DND-41 (cell line): ENCODE measurements around the gene PPP1R3D.

Experiments
- ATAC-seq: fragments of 200-7000 bp; cut with Tn5 transposase; 3 replicates; pipeline ENCODE4 v1.9.1; 2021; ENCODE audit warnings: low read depth; ENCODE audit not compliant: insufficient read depth
- DNase-seq: peaks from one replicate; pipeline ENCODE4 v3.0.0-alpha.2; 2020
- H2AFZ ChIP-seq: 2 replicates; pipeline ENCODE4 v1.6.0; 2012; ENCODE audit warnings: low read depth, low read length
- H3K27ac ChIP-seq: 2 replicates; pipeline ENCODE4 v1.5.1; 2012; ENCODE audit warnings: low read length, inconsistent platforms
- H3K27me3 ChIP-seq: fragments of 200-600 bp; sonication (generic); 2 replicates; pipeline ENCODE4 v1.6.0; 2012; ENCODE audit warnings: low read length, mild to moderate bottlenecking, inconsistent platforms; ENCODE audit not compliant: insufficient read depth, poor library complexity
- H3K36me3 ChIP-seq: 2 replicates; pipeline ENCODE4 v1.5.1; 2012; ENCODE audit warnings: low read length, inconsistent platforms; ENCODE audit not compliant: insufficient read depth
- H3K4me1 ChIP-seq: 2 replicates; pipeline ENCODE4 v1.5.1; 2012; ENCODE audit warnings: mild to moderate bottlenecking, low read length; ENCODE audit not compliant: insufficient read depth
- H3K4me2 ChIP-seq: 2 replicates; pipeline ENCODE4 v1.6.0; 2012; ENCODE audit warnings: mild to moderate bottlenecking, moderate library complexity, low read length, inconsistent platforms; ENCODE audit not compliant: insufficient read depth
- H3K4me3 ChIP-seq, 2 experiments: fragments of 200-600 bp in 1 of 2; shearing (Covaris generic) in 1 of 2; 2 replicates each; pipeline ENCODE4 v1.5.1; 2012 to 2016; ENCODE audit warnings: inconsistent platforms in 2 of 2, low read length in 2 of 2, mild to moderate bottlenecking in 2 of 2, low read depth in 1 of 2, moderate library complexity in 1 of 2
- H3K79me2 ChIP-seq: 2 replicates; pipeline ENCODE4 v1.6.0; 2012; ENCODE audit warnings: low read length, inconsistent platforms; ENCODE audit not compliant: insufficient read depth
- H3K9ac ChIP-seq: 2 replicates; pipeline ENCODE4 v1.6.0; 2012; ENCODE audit warnings: low read depth, mild to moderate bottlenecking, inconsistent platforms, low read length, moderate library complexity
- H3K9me3 ChIP-seq: 2 replicates; pipeline ENCODE4 v1.5.1; 2012; ENCODE audit warnings: low read length, moderate library complexity, mild to moderate bottlenecking, inconsistent platforms; ENCODE audit not compliant: insufficient read depth, severe bottlenecking
- H4K20me1 ChIP-seq: 2 replicates; pipeline ENCODE4 v1.6.0; 2012; ENCODE audit warnings: low read length; ENCODE audit not compliant: insufficient read depth
- CTCF ChIP-seq: IDR thresholded peaks from 2 replicates; pipeline ENCODE4 v1.5.1; 2012; ENCODE audit warnings: borderline replicate concordance, low read length, moderate library complexity, mild to moderate bottlenecking; ENCODE audit not compliant: poor library complexity, severe bottlenecking; ENCODE audit errors: extremely low read depth
- EZH2 ChIP-seq: IDR thresholded peaks from 3 replicates; pipeline ENCODE4 v1.6.1; 2012; ENCODE audit warnings: borderline replicate concordance, low read depth, mild to moderate bottlenecking, moderate library complexity, low read length, inconsistent platforms; ENCODE audit not compliant: severe bottlenecking

Gene PPP1R3D

GRCh38 chr20:59942245-59942644, 2.1 kb upstream of the PPP1R3D start:
- H3K9ac ChIP-seq = peak overlapping the region; percentile 73; the same call in 1 of the 2 replicates
- H2AFZ ChIP-seq = no peak overlapping the region
- ATAC-seq (no peak), DNase-seq (no peak)
- peaks cover 40% of the 10 kb centered on the region for H3K36me3 ChIP-seq
- no peak for TF ChIP-seq CTCF
- no peak overlapping the region for H3K4me3 ChIP-seq
- peak overlapping the region; percentile 68; the same call in 1 of the 2 replicates for H3K4me2 ChIP-seq
- H3K27ac ChIP-seq = no peak overlapping the region
- no peaks in the 10 kb centered on the region for H3K27me3 ChIP-seq
- H4K20me1 ChIP-seq = no peaks in the 10 kb centered on the region
- H3K79me2 ChIP-seq = peaks cover 19% of the 10 kb centered on the region
- peaks cover 25% of the 10 kb centered on the region for H3K4me1 ChIP-seq
- no peaks in the 10 kb centered on the region for H3K9me3 ChIP-seq

GRCh38 chr20:59940956-59941294, 820 bp upstream of the PPP1R3D start:
- no peak for TF ChIP-seq EZH2
- TF ChIP-seq CTCF = no peak
- H2AFZ ChIP-seq = peak overlapping the region; percentile 98
- H3K9me3 ChIP-seq = no peaks in the 10 kb centered on the region
- peaks cover 38% of the 10 kb centered on the region for H3K36me3 ChIP-seq
- peak overlapping the region; percentile 89 for H3K27ac ChIP-seq
- peak overlapping the region; percentile 31 to 71 for H3K4me3 ChIP-seq
- H3K4me2 ChIP-seq = peak overlapping the region; percentile 68
- H3K27me3 ChIP-seq = no peaks in the 10 kb centered on the region
- DNase-seq = no peak
- peaks cover 25% of the 10 kb centered on the region for H3K4me1 ChIP-seq
- peak overlapping the region; percentile 73 for H3K9ac ChIP-seq
- peaks cover 19% of the 10 kb centered on the region for H3K79me2 ChIP-seq
- no peak for ATAC-seq
- H4K20me1 ChIP-seq = no peaks in the 10 kb centered on the region

- peak overlapping the region; percentile 89 for H3K27ac ChIP-seq
- H3K9ac ChIP-seq = peak overlapping the region; percentile 73
Measured at GRCh38 chr20:59939879-59940128, 301 bp downstream of the PPP1R3D start.

More at GRCh38 chr20:59939879-59940128, 301 bp downstream of the PPP1R3D start:
- H3K4me1 ChIP-seq = peaks cover 25% of the 10 kb centered on the region
- TF ChIP-seq CTCF (no peak), EZH2 (no peak)
- DNase-seq (no peak), ATAC-seq (peak; percentile 10)
- peak overlapping the region; percentile 98 for H2AFZ ChIP-seq
- H4K20me1 ChIP-seq = no peaks in the 10 kb centered on the region
- H3K4me2 ChIP-seq = peak overlapping the region; percentile 68
- H3K4me3 ChIP-seq = peak overlapping the region; percentile 31 to 71; a peak in 3 of 4 replicates
- H3K27me3 ChIP-seq = no peaks in the 10 kb centered on the region
- peaks cover 27% of the 10 kb centered on the region for H3K36me3 ChIP-seq
- no peaks in the 10 kb centered on the region for H3K9me3 ChIP-seq
- peaks cover 19% of the 10 kb centered on the region for H3K79me2 ChIP-seq
